Vein endothelial cell (primary cell): ENCODE results near the gene JARID2. TPM values are rescaled to one million over a fixed set of nuclear protein-coding genes. Genes with fewer than 3 reads are reported as not detected.

Source experiments
- small RNA-seq: library from RNA; depleted of rRNA; stranded (forward); fragments of <200 nt; gene quantifications from one replicate; pipeline ENCODE3, GENCODE V24; 2012
- total RNA-seq: library from RNA; depleted of rRNA; stranded (reverse); fragments of >200 nt; gene quantifications from 2 replicates; pipeline ENCODE4 v1.2.3, GENCODE V29; 2012

JARID2 gene
- total RNA-seq = 11.8 and 13.1 TPM in 2 replicates

DNA sequence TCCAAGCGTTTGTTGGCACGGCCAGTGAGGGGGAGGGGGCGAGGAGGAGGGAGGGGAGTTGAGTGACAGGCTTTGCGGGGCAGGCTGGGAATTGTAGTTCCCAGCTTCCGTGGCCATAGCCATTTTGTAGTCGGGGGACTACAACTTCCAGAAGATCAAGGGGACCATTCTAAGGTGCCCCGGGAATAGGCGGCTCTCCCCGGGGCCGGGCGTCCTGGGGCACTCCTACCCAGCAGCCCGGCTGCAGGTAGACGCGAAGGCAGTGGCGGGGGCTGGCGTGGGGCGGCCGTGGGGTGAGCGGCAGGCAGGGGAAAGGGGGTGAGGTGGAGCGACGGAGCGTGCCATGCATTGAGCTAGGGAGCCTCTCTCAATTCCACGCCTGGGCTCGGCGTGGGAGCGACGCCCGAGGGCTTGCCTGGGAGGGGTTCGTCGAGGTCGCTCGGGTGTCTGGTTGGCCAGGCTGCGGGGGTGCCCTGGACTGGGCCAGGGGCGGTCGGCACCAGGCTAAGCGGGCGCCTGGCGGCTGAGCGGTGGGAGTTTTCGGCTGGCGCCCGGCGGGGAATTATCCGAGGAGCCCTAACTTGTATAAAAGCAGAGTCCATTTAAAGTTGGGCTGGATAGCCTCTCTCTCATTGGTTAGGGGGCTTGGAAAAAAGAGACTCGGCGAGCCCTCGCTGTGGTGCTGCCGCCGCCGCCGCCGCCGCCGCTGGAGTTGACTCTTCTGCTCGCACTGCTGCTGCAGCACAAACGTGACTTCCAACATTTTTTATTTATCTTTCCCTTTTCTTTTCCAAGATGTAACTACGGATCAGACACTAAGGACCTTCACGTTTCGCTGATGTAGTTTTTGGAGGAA lies at the start of gene JARID2:
TSS of gene JARID2 (plus strand) at position 709 of the 856 bp plus-strand sequence. CDS start 471 bp downstream, outside the sequence.

Small RNA genes within 50 kb of the gene (small RNA-seq; reads per million reads assigned to genes)
- gene RF00001 (not detected), gene RNU6-522P (not detected), gene RNU6-645P (not detected)
